ENCODE data around the gene MCF2L.

Gene MCF2L

DNA sequence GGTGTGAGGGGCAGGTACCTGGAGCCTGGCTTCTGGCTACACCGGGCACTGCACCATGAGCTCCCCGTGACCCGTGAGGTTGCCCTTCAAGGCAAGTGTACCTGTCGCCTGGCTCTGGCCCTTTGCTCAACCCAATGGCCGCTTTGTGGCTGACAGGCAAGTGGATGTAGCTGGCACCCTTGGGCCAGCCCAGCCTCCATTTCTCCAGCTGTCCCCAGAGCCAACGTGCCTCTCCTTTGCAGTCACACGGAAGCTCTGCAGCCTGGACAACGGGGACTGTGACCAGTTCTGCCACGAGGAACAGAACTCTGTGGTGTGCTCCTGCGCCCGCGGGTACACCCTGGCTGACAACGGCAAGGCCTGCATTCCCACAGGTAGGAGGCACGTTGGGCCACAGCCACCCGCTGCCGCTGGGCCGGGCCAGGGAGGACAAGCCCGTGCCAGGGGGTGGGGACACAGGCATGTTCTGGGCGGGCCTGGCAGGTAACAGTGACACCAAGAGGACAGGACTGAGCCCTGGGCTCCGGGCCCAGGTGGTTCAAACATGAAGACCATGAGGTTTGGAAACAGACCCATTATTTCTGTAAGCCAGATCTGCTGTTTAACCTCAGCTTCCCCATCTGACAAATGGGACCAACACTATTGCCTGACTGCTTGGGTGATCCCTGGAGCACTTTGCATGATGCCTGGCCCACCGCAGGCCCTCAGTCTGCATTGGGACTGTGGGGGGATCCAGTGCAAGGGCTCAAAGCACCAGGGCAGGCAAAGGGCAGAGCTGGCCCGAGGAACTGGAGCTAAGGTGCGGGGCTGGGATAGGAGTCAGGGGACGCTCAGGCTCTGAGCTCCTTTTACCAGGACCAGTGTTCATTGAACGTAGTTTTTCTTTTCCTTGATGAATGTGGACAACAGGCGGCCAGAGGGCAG is 171.9 kb downstream of the MCF2L start:
- in situ Hi-C loops (cut with HindIII; ENCODE audit: low sequenced_read_pairs): no loop called here

DNA sequence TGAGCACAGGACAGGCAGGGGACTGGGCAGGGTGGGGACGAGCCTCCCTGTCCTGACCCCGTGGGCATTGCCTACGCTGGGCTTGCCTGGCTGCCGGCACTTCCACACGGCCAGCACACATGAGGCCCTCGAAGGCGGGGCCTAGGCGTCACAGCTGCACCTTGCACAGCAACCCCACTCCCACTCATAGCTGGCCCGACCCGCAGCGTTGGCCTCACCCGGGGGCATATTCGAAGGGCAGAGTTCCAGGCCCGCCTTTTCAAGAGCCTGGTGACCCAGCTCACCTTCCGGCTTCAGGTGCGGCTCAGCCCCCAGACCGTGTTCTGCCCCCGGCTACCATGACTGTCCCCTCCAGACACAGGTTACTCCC is 172.6 kb downstream of the MCF2L start:
- in situ Hi-C loops (cut with HindIII; ENCODE audit: low sequenced_read_pairs): no loop called here

DNA sequence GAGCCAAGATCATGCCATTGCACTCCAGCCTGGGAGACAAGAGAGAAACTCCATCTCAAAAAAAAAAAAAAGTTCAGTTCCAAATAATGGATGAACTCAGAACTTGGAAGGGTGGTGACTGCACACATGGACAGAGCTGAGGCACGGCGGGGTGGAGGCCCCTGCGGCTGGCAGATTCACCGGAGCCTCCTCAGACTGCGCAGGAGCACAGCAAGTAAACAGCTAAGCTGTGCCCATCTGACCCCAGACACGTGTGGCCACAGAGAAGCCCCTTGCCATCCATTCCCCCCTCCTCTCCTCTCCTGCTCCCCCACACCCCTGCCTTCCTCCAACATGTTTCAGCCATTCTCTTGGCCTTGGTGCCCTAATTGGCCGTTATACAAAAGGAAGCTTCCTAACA is 173.9 kb downstream of the MCF2L start:
- in situ Hi-C loops (cut with HindIII; ENCODE audit: low sequenced_read_pairs): no loop called here

DNA sequence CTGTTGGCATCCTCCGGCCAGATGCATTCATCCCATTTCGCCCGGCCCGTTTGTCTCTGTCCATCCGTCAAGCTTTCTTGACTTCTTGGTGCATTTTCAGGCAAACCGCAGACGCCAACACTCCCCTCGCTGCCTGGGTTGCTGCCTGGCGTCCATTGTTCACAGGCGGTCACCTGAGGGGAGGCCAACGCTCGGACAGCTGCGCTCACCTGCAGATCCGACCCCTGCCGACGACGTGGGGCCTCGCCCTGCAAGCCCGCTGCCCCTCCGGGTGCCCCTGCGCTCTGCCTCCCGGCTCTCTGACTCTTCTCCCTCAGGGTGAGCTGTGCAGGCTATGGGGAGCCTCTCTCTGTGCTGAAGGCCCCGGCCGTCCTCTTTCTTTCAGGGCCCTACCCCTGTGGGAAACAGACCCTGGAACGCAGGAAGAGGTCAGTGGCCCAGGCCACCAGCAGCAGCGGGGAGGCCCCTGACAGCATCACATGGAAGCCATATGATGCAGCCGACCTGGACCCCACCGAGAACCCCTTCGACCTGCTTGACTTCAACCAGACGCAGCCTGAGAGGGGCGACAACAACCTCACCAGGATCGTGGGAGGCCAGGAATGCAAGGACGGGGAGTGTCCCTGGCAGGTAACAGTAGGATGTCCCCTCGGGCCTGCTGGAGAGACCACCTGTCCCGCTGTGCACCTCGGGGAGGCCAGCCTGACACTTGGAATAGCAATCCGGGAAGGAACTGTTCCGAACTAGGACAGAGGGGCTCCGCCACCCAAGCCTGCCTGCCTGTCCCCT is 174.6 kb downstream of the MCF2L start:
- in situ Hi-C loops (cut with HindIII; ENCODE audit: low sequenced_read_pairs): no loop called here

DNA sequence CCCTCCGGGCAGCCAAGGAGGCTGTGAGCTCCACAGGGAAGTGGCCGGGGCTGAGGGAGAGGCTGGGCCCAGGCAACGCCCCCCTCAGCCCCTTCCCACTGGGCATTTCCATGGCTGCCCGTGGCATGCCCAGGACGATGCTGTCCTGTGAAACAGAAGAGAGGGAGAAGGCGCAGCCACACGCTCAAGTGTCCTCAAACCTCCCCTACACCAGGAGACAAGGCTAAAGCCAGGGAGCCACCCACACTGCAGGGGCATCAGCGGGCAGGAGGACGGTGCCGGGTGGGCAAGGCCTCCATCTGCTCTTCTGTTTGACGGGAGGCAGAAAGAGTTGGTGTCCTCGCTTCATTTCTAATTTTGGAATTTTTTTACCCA is 175.2 kb downstream of the MCF2L start:
- in situ Hi-C loops (cut with HindIII; ENCODE audit: low sequenced_read_pairs): no loop called here

DNA sequence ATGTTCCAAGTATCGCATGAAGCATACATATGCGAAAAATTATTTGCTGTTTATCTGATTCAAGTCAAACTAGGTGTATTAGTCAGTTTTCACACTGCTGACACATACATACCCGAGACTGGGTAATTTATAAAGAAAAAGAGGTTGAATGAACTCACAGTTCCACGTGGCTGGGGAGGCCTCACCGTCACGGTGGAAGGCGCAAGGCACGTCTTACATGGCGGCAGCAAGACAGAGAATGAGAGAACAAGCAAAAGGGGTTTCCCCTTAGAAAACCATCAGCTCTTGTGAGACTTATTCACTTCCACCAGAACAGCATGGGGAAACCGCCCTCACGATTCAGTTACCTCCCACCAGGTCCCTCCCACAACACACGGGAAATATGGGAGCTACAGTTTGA is 176.5 kb downstream of the MCF2L start:
- in situ Hi-C loops (cut with HindIII; ENCODE audit: low sequenced_read_pairs): no loop called here

DNA sequence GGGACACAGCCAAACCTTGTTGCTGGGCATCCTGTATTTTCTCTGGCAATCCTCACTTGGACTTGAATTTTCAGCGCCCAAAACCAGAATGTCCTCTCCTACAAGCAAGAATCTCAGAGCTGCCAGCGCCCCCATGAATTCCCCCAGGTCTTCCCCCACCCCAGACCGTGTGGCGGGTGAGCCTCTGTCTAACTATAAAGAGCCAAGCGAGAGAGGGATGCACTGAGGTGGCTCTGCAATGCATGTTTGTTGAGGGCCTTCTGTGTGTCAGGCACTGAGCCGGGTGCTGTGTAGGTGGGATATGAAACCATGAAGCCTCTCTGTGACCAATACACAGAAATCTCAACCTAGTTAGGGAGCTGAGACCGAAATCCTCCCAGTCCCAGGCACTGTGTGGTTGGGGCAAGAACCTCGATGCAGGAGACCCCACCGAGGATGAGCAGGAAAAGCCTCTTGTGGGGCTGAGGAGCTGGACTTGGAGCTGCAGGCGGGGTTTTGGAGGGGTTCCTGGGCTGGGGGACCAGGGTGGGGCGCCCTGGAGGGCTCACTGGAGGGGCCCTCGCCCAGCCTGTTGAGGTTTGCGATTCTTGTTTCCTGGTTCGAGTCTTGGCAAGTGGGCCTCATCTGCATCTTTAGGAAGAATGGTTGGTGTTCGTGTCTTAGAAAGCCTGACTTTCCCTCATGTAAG is 177.0 kb downstream of the MCF2L start:
- in situ Hi-C loops (cut with HindIII; ENCODE audit: low sequenced_read_pairs): no loop called here

DNA sequence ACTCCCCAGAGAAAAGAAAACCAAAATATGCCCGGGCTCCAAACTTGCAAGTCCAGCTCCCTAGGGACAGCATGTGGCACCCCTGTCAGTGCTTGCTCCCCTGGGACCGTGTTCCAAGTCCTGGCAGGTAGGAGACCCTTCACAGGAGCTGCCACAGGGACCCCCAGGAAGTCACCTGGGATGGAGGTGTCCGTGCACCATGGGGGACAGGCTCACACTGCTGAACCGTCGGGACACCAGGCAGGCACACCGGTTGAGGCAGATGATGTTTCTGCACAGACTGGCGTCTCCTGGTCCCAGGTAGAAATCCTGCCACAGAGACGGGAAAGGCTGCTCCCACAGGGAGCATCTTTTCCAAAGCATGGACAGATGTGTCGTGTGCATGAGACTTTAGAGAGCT is 177.7 kb downstream of the MCF2L start:
- in situ Hi-C loops (cut with HindIII; ENCODE audit: low sequenced_read_pairs): no loop called here

DNA sequence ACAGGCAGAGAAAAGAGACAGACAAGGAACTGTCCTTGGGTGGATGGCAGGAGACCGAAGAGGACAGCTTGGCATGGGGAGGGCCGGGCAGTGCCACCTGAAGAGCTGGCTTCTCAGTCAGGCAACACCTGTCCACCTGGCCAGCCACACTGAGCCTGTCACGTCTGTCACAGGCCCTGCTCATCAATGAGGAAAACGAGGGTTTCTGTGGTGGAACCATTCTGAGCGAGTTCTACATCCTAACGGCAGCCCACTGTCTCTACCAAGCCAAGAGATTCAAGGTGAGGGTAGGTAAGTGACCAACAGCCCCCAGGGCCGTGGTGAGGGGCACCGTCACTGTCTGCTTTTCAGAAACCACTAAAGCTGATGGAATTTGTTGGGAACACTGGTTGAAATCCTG is 178.2 kb downstream of the MCF2L start:
- in situ Hi-C loops (cut with HindIII; ENCODE audit: low sequenced_read_pairs): no loop called here

DNA sequence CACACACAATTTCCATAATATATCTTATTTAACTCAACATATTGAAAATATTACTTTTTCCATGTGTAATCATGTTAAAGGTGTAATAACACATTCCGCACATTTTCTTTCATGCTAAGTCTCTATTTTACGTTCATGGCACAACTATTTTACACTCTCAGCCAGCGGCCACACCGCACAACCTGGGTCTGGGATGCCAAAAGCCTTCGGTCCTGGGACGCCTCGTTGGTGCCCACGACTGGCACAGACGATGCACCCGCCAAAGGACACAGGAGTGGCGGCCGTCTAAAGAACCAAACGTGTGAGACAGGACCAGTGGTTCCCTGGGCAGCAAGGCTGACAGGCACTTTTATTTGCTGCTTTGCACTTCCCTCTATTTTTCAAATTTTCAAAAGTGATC is 179.4 kb downstream of the MCF2L start:
- in situ Hi-C loops (cut with HindIII; ENCODE audit: low sequenced_read_pairs): no loop called here

DNA sequence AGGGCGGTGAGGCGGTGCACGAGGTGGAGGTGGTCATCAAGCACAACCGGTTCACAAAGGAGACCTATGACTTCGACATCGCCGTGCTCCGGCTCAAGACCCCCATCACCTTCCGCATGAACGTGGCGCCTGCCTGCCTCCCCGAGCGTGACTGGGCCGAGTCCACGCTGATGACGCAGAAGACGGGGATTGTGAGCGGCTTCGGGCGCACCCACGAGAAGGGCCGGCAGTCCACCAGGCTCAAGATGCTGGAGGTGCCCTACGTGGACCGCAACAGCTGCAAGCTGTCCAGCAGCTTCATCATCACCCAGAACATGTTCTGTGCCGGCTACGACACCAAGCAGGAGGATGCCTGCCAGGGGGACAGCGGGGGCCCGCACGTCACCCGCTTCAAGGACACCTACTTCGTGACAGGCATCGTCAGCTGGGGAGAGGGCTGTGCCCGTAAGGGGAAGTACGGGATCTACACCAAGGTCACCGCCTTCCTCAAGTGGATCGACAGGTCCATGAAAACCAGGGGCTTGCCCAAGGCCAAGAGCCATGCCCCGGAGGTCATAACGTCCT is 180.0 kb downstream of the MCF2L start:
- in situ Hi-C loops (cut with HindIII; ENCODE audit: low sequenced_read_pairs): no loop called here

Data from endothelial cell of hepatic sinusoid (primary cell).